ENCODE results near the gene NPLOC4. TPM values are rescaled to one million over a fixed set of nuclear protein-coding genes. Genes with fewer than 3 reads are reported as not detected.

NPLOC4 gene
- total and polyA plus RNA-seq, 2 of the 13 experiments (the other 11 are each of a cell fraction or from before 2014, with no cell fraction given) = 57.0 to 97.0 TPM

DNA sequence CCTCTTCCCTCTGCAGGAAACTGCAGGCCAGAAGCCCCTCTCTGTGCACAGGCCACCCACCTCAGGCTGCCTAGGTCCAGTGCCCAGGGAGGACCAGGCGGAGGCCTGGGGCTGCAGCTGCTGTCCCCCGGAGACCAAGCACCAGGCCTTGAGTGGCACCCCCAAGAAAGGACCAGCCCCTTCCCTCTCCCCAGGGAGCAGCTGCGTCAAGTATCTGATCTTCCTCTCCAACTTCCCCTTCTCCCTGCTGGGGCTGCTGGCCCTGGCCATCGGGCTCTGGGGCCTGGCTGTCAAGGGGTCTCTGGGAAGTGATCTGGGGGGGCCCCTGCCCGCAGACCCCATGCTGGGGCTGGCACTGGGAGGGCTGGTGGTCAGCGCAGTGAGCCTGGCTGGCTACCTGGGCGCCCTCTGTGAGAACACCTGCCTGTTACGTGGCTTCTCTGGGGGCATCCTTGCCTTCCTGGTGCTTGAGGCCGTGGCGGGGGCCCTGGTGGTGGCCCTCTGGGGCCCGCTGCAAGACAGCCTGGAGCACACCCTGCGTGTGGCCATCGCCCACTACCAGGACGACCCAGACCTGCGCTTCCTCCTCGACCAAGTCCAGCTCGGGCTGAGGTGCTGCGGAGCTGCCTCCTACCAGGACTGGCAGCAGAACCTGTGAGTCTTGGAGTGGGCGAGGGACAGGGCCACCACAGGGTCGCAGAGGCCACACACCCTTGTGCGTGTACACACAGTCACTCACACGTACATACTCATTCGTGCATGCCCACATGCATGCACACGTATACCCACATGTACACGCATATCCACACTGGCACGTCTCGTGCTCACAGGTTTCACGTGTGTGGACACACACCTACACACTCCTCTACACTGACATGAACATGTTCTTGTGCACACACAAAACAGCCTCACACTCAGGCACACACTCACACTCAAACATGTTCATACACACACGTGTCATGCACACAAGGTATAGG lies 8.4 kb upstream of the NPLOC4 start:
- 53% methylated on average over 20 of the region's 29 CpGs for WGBS (ENCODE audit: low lambda C conversion rate)
- CTCF ChIA-PET (ENCODE audit: low intra/inter-chr PET ratio, low total read pairs) = no interaction called here
- POLR2A ChIA-PET = no interaction called here
- Histone ChIP-seq H3K36me3 (replicated peaks in 1 of 2; ENCODE audit: control insufficient read depth in 1 of 2, insufficient read depth in 2 of 2, low read length in 2 of 2) (no peaks in the 10 kb centered on the region), H4K20me1 (ENCODE audit: insufficient read depth, low read length) (no peaks in the 10 kb centered on the region), H3K27ac (ENCODE audit: extremely low read length, insufficient read depth, low read length) (no peak overlapping the region), H3K4me1 (ENCODE audit: insufficient read depth, low read length) (no peaks in the 10 kb centered on the region), H3K9ac (ENCODE audit: insufficient read depth, low read depth, low read length) (no peak overlapping the region), H3K9me3 (ENCODE audit: low read length) (peaks cover 6% of the 10 kb centered on the region; the same call in 1 of the 2 replicates), H3K4me2 (ENCODE audit: low read depth, low read length) (no peak overlapping the region), H3K79me2 (ENCODE audit: insufficient read depth, low read length) (no peaks in the 10 kb centered on the region), H3K27me3 (ENCODE audit: control insufficient read depth in 1 of 2, insufficient read depth in 2 of 2, low read length in 2 of 2) (0 out of 5 replicates have a peak, but pooled peaks cover 0 to 13% of the 10 kb centered on the region in 2 experiments), H2AFZ (ENCODE audit: low read length) (no peak overlapping the region), H3K4me3 (replicated peaks in 1 of 3; ENCODE audit: insufficient read depth in 1 of 3, low read depth in 2 of 3, low read length in 3 of 3) (no peak overlapping the region)
- ATAC-seq (peak; percentile 9), DNase-seq (ENCODE audit: low spot score) (no peak), FAIRE-seq (no peak)
- BruUV-seq (replicated peaks) = no TSS peak
- in situ Hi-C loops (cut with HindIII; ENCODE audit: extremely low pct_ligation_motif_present, low pct_unique_long_range_greater_than_20kb) = no loop called here
- intact Hi-C loops (cut with micrococcal nuclease; ENCODE audit: unreplicated experiment) = no loop called here
- TF ChIP-seq, protein P1, sequence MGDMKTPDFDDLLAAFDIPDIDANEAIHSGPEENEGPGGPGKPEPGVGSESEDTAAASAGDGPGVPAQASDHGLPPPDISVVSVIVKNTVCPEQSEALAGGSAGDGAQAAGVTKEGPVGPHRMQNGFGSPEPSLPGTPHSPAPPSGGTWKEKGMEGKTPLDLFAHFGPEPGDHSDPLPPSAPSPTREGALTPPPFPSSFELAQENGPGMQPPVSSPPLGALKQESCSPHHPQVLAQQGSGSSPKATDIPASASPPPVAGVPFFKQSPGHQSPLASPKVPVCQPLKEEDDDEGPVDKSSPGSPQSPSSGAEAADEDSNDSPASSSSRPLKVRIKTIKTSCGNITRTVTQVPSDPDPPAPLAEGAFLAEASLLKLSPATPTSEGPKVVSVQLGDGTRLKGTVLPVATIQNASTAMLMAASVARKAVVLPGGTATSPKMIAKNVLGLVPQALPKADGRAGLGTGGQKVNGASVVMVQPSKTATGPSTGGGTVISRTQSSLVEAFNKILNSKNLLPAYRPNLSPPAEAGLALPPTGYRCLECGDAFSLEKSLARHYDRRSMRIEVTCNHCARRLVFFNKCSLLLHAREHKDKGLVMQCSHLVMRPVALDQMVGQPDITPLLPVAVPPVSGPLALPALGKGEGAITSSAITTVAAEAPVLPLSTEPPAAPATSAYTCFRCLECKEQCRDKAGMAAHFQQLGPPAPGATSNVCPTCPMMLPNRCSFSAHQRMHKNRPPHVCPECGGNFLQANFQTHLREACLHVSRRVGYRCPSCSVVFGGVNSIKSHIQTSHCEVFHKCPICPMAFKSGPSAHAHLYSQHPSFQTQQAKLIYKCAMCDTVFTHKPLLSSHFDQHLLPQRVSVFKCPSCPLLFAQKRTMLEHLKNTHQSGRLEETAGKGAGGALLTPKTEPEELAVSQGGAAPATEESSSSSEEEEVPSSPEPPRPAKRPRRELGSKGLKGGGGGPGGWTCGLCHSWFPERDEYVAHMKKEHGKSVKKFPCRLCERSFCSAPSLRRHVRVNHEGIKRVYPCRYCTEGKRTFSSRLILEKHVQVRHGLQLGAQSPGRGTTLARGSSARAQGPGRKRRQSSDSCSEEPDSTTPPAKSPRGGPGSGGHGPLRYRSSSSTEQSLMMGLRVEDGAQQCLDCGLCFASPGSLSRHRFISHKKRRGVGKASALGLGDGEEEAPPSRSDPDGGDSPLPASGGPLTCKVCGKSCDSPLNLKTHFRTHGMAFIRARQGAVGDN (CRISPR knock-in tag; IDR thresholded peaks at IDR 0.05) = 0 out of 2 replicates have a peak, but pooled peaks have one; percentile 5
- TF ChIP-seq NAIF1 (CRISPR knock-in tag; IDR thresholded peaks at IDR 0.05; ENCODE audit: borderline replicate concordance) = no peak
- TF ChIP-seq, protein P2, sequence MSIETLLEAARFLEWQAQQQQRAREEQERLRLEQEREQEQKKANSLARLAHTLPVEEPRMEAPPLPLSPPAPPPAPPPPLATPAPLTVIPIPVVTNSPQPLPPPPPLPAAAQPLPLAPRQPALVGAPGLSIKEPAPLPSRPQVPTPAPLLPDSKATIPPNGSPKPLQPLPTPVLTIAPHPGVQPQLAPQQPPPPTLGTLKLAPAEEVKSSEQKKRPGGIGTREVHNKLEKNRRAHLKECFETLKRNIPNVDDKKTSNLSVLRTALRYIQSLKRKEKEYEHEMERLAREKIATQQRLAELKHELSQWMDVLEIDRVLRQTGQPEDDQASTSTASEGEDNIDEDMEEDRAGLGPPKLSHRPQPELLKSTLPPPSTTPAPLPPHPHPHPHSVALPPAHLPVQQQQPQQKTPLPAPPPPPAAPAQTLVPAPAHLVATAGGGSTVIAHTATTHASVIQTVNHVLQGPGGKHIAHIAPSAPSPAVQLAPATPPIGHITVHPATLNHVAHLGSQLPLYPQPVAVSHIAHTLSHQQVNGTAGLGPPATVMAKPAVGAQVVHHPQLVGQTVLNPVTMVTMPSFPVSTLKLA (IDR thresholded peaks at IDR 0.05) = peak; percentile 60
- TF ChIP-seq ETV6 (CRISPR knock-in tag; conservative IDR thresholded peaks at IDR 0.05) = no peak
- TF ChIP-seq SIX4 (CRISPR knock-in tag; IDR thresholded peaks at IDR 0.05) = no peak
- 0 out of 2 replicates have a peak, but pooled peaks have one; percentile 26 for TF ChIP-seq ZNF225 (CRISPR knock-in tag; IDR thresholded peaks at IDR 0.05)
- no peak for TF ChIP-seq SOX6 (IDR thresholded peaks at IDR 0.05)
- TF ChIP-seq SOX6 (CRISPR knock-in tag; IDR thresholded peaks at IDR 0.05) = no peak

Measured in HepG2 (cell line).